ENCODE results near the gene PLA2G1B. TPM values are rescaled to one million over a fixed set of nuclear protein-coding genes. Genes with fewer than 3 reads are reported as not detected.

Gene PLA2G1B
- total and polyA plus RNA-seq, 11 donors = 0.93 to 2.0 (median 1.5) TPM; not detected in 7

- Histone ChIP-seq H3K27me3 (peaks cover 0 to 24% (median 0%) of the 10 kb centered on the region in 9 donors), H3K27ac (no peak overlapping the region), H3K36me3 (peaks cover 0 to 11% (median 0%) of the 10 kb centered on the region in 9 donors), H3K9me3 (no peaks in the 10 kb centered on the region), H3K4me3 (no peak overlapping the region), H3K4me1 (peaks cover 0 to 18% (median 4%) of the 10 kb centered on the region in 12 donors)
- intact Hi-C loops (cut with DNase I) = no loop called here
- ATAC-seq (no peak), DNase-seq (no peak)
- 62 to 73% (median 64%) methylated on average over 16 to 19 of the region's 19 CpGs for WGBS, 4 donors
- TF ChIP-seq POLR2A (IDR thresholded peaks at IDR 0.05) = no peak
- TF ChIP-seq CTCF (IDR thresholded peaks at IDR 0.05) = no peak
Observed at GRCh38 chr12:120358412-120359100, 31.0 kb upstream of the PLA2G1B start.

GRCh38 chr12:120357104-120357503 is 29.5 kb upstream of the PLA2G1B start:
- H3K36me3 ChIP-seq = peaks cover 0 to 11% (median 0%) of the 10 kb centered on the region in 9 donors

GRCh38 chr12:120356567-120357030 is 29.0 kb upstream of the PLA2G1B start:
- WGBS, 4 donors = 42 to 54% (median 50%) methylated on average over 12 to 13 of the region's 13 CpGs
- DNase-seq (peak; percentile 76 to 83 (median 80)), ATAC-seq (peak; percentile 87 to 96 (median 93))
- no peaks in the 10 kb centered on the region for H3K9me3 ChIP-seq
- H3K36me3 ChIP-seq = peaks cover 0 to 11% (median 0%) of the 10 kb centered on the region in 9 donors
- H3K27ac ChIP-seq = peak overlapping the region in 1 of 12 donors; percentile 28
- TF ChIP-seq POLR2A (IDR thresholded peaks at IDR 0.05) = no peak
- TF ChIP-seq CTCF (IDR thresholded peaks at IDR 0.05) = peak; percentile 79 to 90 (median 84)
- H3K4me1 ChIP-seq = peaks cover 0 to 9% (median 2%) of the 10 kb centered on the region in 12 donors
- intact Hi-C loops (cut with DNase I) = loop anchor here (1.0 to 2.0 kb wide), 2 partner anchors 74 kb away; no protein-coding TSS in a partner anchor
- H3K4me3 ChIP-seq = no peak overlapping the region
- peaks cover 0 to 14% (median 0%) of the 10 kb centered on the region in 9 donors for H3K27me3 ChIP-seq

More at GRCh38 chr12:120357104-120357503, 29.5 kb upstream of the PLA2G1B start:
- ATAC-seq (no peak), DNase-seq (no peak)
- 77 to 91% (median 82%) methylated on average over 5 of the region's 5 CpGs for WGBS, 4 donors
- intact Hi-C loops (cut with DNase I) = loop anchor here in 2 of 10 donors (2.0 kb wide), 1 partner anchor 74 kb away; no protein-coding TSS in a partner anchor
- peaks cover 0 to 17% (median 0%) of the 10 kb centered on the region in 9 donors for H3K27me3 ChIP-seq
- peak overlapping the region in 1 of 12 donors; percentile 28 for H3K27ac ChIP-seq
- H3K4me3 ChIP-seq = no peak overlapping the region
- H3K9me3 ChIP-seq = no peaks in the 10 kb centered on the region
- H3K4me1 ChIP-seq = peaks cover 0 to 14% (median 4%) of the 10 kb centered on the region in 12 donors
- TF ChIP-seq POLR2A (IDR thresholded peaks at IDR 0.05) = no peak
- TF ChIP-seq CTCF (IDR thresholded peaks at IDR 0.05) = no peak

- 82 to 96% (median 90%) methylated on average over 4 of the region's 4 CpGs for WGBS, 4 donors
- H3K9me3 ChIP-seq = no peaks in the 10 kb centered on the region
- intact Hi-C loops (cut with DNase I) = no loop called here
- H3K27me3 ChIP-seq = no peaks in the 10 kb centered on the region
- H3K36me3 ChIP-seq = peaks cover 0 to 11% (median 0%) of the 10 kb centered on the region in 9 donors
- H3K4me3 ChIP-seq = no peak overlapping the region
- DNase-seq = no peak
- H3K4me1 ChIP-seq = peaks cover 0 to 4% (median 0%) of the 10 kb centered on the region in 12 donors
- ATAC-seq = no peak
- no peak overlapping the region for H3K27ac ChIP-seq
- no peak for TF ChIP-seq CTCF (IDR thresholded peaks at IDR 0.05)
- no peak for TF ChIP-seq POLR2A (IDR thresholded peaks at IDR 0.05)
Observed at GRCh38 chr12:120353556-120354317, 26.2 kb upstream of the PLA2G1B start.

All from heart left ventricle (tissue), 16 donors.